ENCODE data around the gene IRGQ.

Gene IRGQ

GRCh38 chr19:43575156-43575950 lies 20.6 kb downstream of the IRGQ start, which contains the start of the genes PINLYP and XRCC1:
Gene PINLYP, plus strand, starts transcription at chr19:43575801. Its CDS starts 1,391 bp downstream, at chr19:43577192.
Gene XRCC1, minus strand, starts transcription at chr19:43575527. Its CDS starts 69 bp downstream, at chr19:43575458.
- in situ Hi-C loops (cut with HindIII; ENCODE audit: low sequenced_read_pairs) = no loop called here
- H3K4me3 ChIP-seq (ENCODE audit: low read depth, low read length) = peak within 1 kb of the TSS; percentile 93
- peak; percentile 98 for DNase-seq (ENCODE audit: low read depth)
- TF ChIP-seq, protein P1, sequence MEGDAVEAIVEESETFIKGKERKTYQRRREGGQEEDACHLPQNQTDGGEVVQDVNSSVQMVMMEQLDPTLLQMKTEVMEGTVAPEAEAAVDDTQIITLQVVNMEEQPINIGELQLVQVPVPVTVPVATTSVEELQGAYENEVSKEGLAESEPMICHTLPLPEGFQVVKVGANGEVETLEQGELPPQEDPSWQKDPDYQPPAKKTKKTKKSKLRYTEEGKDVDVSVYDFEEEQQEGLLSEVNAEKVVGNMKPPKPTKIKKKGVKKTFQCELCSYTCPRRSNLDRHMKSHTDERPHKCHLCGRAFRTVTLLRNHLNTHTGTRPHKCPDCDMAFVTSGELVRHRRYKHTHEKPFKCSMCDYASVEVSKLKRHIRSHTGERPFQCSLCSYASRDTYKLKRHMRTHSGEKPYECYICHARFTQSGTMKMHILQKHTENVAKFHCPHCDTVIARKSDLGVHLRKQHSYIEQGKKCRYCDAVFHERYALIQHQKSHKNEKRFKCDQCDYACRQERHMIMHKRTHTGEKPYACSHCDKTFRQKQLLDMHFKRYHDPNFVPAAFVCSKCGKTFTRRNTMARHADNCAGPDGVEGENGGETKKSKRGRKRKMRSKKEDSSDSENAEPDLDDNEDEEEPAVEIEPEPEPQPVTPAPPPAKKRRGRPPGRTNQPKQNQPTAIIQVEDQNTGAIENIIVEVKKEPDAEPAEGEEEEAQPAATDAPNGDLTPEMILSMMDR (IDR thresholded peaks at IDR 0.05; ENCODE audit: low read depth, low read length, missing control alignments) = no peak

DNA sequence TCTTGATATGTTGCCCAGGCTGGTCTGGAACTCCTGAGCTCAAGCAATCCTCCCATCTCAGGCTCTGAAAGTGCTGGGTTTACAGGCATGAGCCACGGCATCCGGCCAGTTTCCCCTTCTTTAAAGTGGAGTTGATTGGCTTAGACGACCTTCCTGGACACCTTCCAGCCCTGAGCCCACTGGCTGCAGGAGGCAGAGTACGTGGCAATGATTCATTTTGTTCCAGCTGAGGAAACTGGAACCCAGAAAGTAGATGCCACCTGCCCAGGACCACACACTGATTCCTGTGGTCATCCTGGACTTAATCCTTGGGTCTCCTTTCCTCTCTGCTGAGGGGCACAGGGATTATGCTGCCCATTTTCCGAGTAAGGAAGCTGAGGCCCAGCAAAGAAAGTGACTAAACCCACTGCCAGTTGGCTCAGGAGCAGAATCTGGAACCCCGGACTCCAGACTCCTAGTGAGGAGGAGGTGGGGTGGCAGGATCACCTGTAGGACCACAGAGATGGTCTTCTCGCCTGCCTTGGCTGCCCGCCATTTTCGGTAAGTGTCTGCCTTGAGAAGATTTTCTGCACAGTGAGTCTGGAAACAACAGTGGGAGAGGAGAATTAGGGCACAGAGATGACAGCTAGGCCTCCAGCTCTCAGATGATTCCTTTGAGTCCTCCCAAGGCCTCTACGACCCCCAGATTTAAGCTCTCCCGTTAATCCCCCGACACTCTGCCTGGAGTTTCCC lies 21.3 kb downstream of the IRGQ start:
- TF ChIP-seq, protein P1 (IDR thresholded peaks at IDR 0.05; ENCODE audit: low read depth, low read length, missing control alignments) = no peak

GRCh38 chr19:43572171-43572588 lies 23.8 kb downstream of the IRGQ start:
- in situ Hi-C loops (cut with HindIII; ENCODE audit: low sequenced_read_pairs) = no loop called here
- no peak for DNase-seq (ENCODE audit: low read depth)
- TF ChIP-seq, protein P1 (IDR thresholded peaks at IDR 0.05; ENCODE audit: low read depth, low read length, missing control alignments) = no peak
- no peak overlapping the region for H3K4me3 ChIP-seq (ENCODE audit: low read depth, low read length)

More for the DNA sequence above, 21.3 kb downstream of the IRGQ start:
- no peak for DNase-seq (ENCODE audit: low read depth)
- peak overlapping the region; percentile 93 for H3K4me3 ChIP-seq (ENCODE audit: low read depth, low read length)
- in situ Hi-C loops (cut with HindIII; ENCODE audit: low sequenced_read_pairs) = no loop called here

DNA sequence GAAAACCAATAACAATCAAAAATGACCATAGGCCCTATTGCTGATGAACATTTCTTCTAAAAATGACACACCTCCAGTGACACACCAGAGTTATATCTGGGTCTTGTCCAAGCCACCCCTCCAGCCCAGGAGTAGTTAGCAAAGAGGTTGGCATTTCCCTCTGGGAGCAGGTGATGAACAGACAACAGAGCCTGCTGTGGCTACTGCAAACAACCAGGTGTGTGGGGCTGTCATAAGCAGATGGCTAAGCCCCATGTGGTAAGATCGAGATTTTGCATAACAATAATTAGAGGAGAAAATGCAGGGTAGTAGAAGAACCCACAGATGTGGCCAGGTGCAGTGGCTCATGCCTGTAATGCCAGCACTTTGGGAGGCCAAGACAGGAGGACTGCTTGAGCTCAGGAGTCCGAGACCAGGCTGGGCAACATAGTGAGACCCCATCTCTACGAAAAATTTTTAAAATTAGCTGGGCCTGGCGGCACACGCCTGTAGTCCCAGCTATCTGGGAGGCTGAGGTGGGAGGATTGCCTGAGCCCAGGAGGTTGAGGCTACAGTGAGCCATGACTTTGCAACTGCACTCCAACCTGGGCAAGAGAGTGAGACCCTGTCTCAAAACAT lies 25.7 kb downstream of the IRGQ start:
- TF ChIP-seq, protein P1 (IDR thresholded peaks at IDR 0.05; ENCODE audit: low read depth, low read length, missing control alignments) = no peak
- DNase-seq (ENCODE audit: low read depth) = no peak
- no peak overlapping the region for H3K4me3 ChIP-seq (ENCODE audit: low read depth, low read length)
- in situ Hi-C loops (cut with HindIII; ENCODE audit: low sequenced_read_pairs) = no loop called here

- in situ Hi-C loops (cut with HindIII; ENCODE audit: low sequenced_read_pairs) = no loop called here
- TF ChIP-seq, protein P1 (IDR thresholded peaks at IDR 0.05; ENCODE audit: low read depth, low read length, missing control alignments) = no peak
- no peak for DNase-seq (ENCODE audit: low read depth)
- no peak overlapping the region for H3K4me3 ChIP-seq (ENCODE audit: low read depth, low read length)
Observed at GRCh38 chr19:43569657-43570056, 26.3 kb downstream of the IRGQ start.

GRCh38 chr19:43564800-43565199 lies 31.1 kb downstream of the IRGQ start:
- no peak overlapping the region for H3K4me3 ChIP-seq (ENCODE audit: low read depth, low read length)
- TF ChIP-seq, protein P1 (IDR thresholded peaks at IDR 0.05; ENCODE audit: low read depth, low read length, missing control alignments) = no peak
- in situ Hi-C loops (cut with HindIII; ENCODE audit: low sequenced_read_pairs) = no loop called here
- DNase-seq (ENCODE audit: low read depth) = no peak
